ENCODE measurements around the gene PHC3.

- TF ChIP-seq ZNF761 (CRISPR knock-in tag; conservative IDR thresholded peaks at IDR 0.05) (no peak), RAD21 (CRISPR knock-in tag; IDR thresholded peaks at IDR 0.05) (peak; percentile 28; the same call in 1 of the 2 replicates), ZNF34 (CRISPR knock-in tag; IDR thresholded peaks at IDR 0.05; ENCODE audit: borderline replicate concordance) (no peak), EP300 (IDR thresholded peaks at IDR 0.05; ENCODE audit: low read depth in 2 of 2, low read length in 2 of 2) (no peak), EP300 (CRISPR knock-in tag; IDR thresholded peaks at IDR 0.05; ENCODE audit: borderline replicate concordance) (no peak; the same call in 1 of the 2 replicates)
Measured at GRCh38 chr3:170078620-170079281, 102.8 kb downstream of the PHC3 start.
